ENCODE measurements around the gene BNIPL.

GRCh38 chr1:151047925-151048644 lies 11.7 kb downstream of the BNIPL start:
- TF ChIP-seq POLR2A (IDR thresholded peaks at IDR 0.05; ENCODE audit: control extremely low read depth in 1 of 2, low read depth in 2 of 2, low read length in 2 of 2) (peak; percentile 53 to 79), KDM1A (IDR thresholded peaks at IDR 0.05; ENCODE audit: borderline replicate concordance, low read length) (no peak; the same call in 1 of the 2 replicates), CTCF (IDR thresholded peaks at IDR 0.05; ENCODE audit: control extremely low read depth in 1 of 3, insufficient read depth in 1 of 3, low read depth in 1 of 3, low read length in 3 of 3) (peak; percentile 73 to 84 (median 82)), POLR2AphosphoS5 (IDR thresholded peaks at IDR 0.05; ENCODE audit: low read depth, low read length) (peak; percentile 71), JUN (IDR thresholded peaks at IDR 0.05; ENCODE audit: low read depth, low read length) (no peak), BCL11A (IDR thresholded peaks at IDR 0.05; ENCODE audit: low read depth in 2 of 2, low read length in 2 of 2) (no peak), SP1 (IDR thresholded peaks at IDR 0.05; ENCODE audit: low read depth, low read length) (no peak), CHD1 (IDR thresholded peaks at IDR 0.05; ENCODE audit: low read depth, low read length) (no peak), GABPA (IDR thresholded peaks at IDR 0.05; ENCODE audit: borderline replicate concordance, insufficient read depth, low read length) (no peak)

All from H1 (cell line).